H7 (cell line): ENCODE results near the gene FAM13A. TPM values are rescaled to one million over a fixed set of nuclear protein-coding genes. Genes with fewer than 3 reads are reported as not detected.
A peak's percentile ranks its signal among the peaks of the same experiment; 100 is the strongest.

ENCODE experiments used
- DNase-seq: peaks from one replicate; pipeline ENCODE4 v3.0.0; 2012
- H3K27me3 ChIP-seq: 2 replicates; pipeline ENCODE4 v1.6.0; 2011; ENCODE audit warnings: mild to moderate bottlenecking, low read length; ENCODE audit not compliant: control insufficient read depth, insufficient read depth
- H3K36me3 ChIP-seq: replicated peaks from 2 replicates; pipeline ENCODE4 v1.5.1; 2011; ENCODE audit warnings: low read length; ENCODE audit not compliant: control insufficient read depth, insufficient read depth
- H3K4me3 ChIP-seq: 2 replicates; pipeline ENCODE4 v1.5.1; 2011; ENCODE audit warnings: low read depth, mild to moderate bottlenecking, control low read depth, low read length, moderate library complexity; ENCODE audit not compliant: insufficient read depth
- total RNA-seq: library from RNA; depleted of rRNA; stranded (reverse); fragments of >200 nt; shearing (Covaris generic); gene quantifications from 2 replicates; pipeline ENCODE4 v1.2.3, GENCODE V29; 2014; rRNA removed

FAM13A gene
- total RNA-seq, 1 experiment from 2014 or later, result 7.1 TPM

- H3K36me3 ChIP-seq, result no peaks in the 10 kb centered on the region
- peak; percentile 58 for DNase-seq
- peak within 1 kb of the TSS; percentile 43; the same call in 1 of the 2 replicates for H3K4me3 ChIP-seq
- no peaks in the 10 kb centered on the region; the same call in 1 of the 2 replicates for H3K27me3 ChIP-seq
Measured at GRCh38 chr4:88697588-88698329, 359.2 kb downstream of the FAM13A start, which contains the start of gene NAP1L5. TSS of gene NAP1L5 (minus strand) at chr4:88697829. CDS start at chr4:88697754, 75 bp downstream.

- H3K36me3 ChIP-seq, result no peaks in the 10 kb centered on the region
- DNase-seq, result peak; percentile 28
- H3K27me3 ChIP-seq, result no peaks in the 10 kb centered on the region; the same call in 1 of the 2 replicates
- H3K4me3 ChIP-seq, result peak overlapping the region; percentile 43; the same call in 1 of the 2 replicates
Measured at GRCh38 chr4:88697141-88697540, 359.8 kb downstream of the FAM13A start.

- Histone ChIP-seq H3K27me3 (no peaks in the 10 kb centered on the region; the same call in 1 of the 2 replicates), H3K4me3 (no peak overlapping the region), H3K36me3 (no peaks in the 10 kb centered on the region)
- no peak for DNase-seq
Measured at GRCh38 chr4:88696630-88697029, 360.4 kb downstream of the FAM13A start.

- Histone ChIP-seq H3K27me3 (no peaks in the 10 kb centered on the region; the same call in 1 of the 2 replicates), H3K4me3 (no peak overlapping the region), H3K36me3 (no peaks in the 10 kb centered on the region)
- DNase-seq, result no peak
Measured at GRCh38 chr4:88693792-88694191, 363.2 kb downstream of the FAM13A start.

GRCh38 chr4:88690355-88690754 is 366.6 kb downstream of the FAM13A start:
- Histone ChIP-seq H3K4me3 (no peak overlapping the region), H3K27me3 (no peaks in the 10 kb centered on the region), H3K36me3 (no peaks in the 10 kb centered on the region)
- DNase-seq, result no peak

DNA sequence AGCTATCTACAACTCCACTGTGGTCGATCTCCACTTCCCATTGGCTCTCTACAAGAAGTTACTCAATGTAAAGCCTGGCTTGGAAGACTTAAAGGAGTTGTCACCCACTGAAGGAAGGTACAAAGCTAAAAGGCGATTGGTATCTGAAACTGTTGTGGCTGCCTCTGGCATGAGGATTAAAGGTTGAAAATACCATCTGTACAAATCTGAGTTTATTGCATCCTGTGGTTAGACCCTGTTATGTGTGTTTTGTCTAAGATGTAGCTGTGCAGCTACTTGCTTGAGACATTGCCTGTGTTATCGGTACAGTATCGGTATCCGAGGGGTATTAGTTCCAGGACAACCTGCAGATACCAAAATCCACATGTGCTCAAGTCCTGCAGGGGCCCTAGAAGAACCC is 375.8 kb downstream of the FAM13A start:
- no peaks in the 10 kb centered on the region for H3K27me3 ChIP-seq
- no peak overlapping the region for H3K4me3 ChIP-seq
- DNase-seq, result no peak
- H3K36me3 ChIP-seq, result no peaks in the 10 kb centered on the region

Other genes with a start within 250 kb of the FAM13A start
- 6.4 and 7.3 TPM in 2 replicates for gene TIGD2, start 54.3 kb upstream of the FAM13A start, total RNA-seq